ENCODE results near the gene FAM241B. TPM values are rescaled to one million over a fixed set of nuclear protein-coding genes. Genes with fewer than 3 reads are reported as not detected.

The FAM241B gene
- total RNA-seq, 1 donor from 2014 or later: 0.98 TPM

GRCh38 chr10:69651362-69651761 lies 21.3 kb downstream of the FAM241B start:
- H3K36me3 ChIP-seq: no peaks in the 10 kb centered on the region
- no peak overlapping the region for H3K4me3 ChIP-seq
- no peak for DNase-seq (ENCODE audit: extremely low spot score in 2 of 2)
- no peaks in the 10 kb centered on the region for H3K27me3 ChIP-seq
- H3K9me3 ChIP-seq: no peaks in the 10 kb centered on the region
- no peaks in the 10 kb centered on the region for H3K4me1 ChIP-seq
- H3K27ac ChIP-seq: no peak overlapping the region
- intact Hi-C loops (cut with DNase I): loop anchor here (5.0 kb wide), 1 partner anchor 266 kb away; no protein-coding TSS in a partner anchor
- TF ChIP-seq POLR2AphosphoS5 (IDR thresholded peaks at IDR 0.05; ENCODE audit: insufficient read depth in 1 of 2, low read depth in 1 of 2) (no peak), CTCF (IDR thresholded peaks at IDR 0.05) (no peak), POLR2A (IDR thresholded peaks at IDR 0.05) (no peak)

- Histone ChIP-seq H3K27me3 (no peaks in the 10 kb centered on the region), H3K27ac (no peak overlapping the region), H3K9me3 (no peaks in the 10 kb centered on the region), H3K36me3 (no peaks in the 10 kb centered on the region), H3K4me1 (no peaks in the 10 kb centered on the region), H3K4me3 (no peak overlapping the region)
- no peak for DNase-seq (ENCODE audit: extremely low spot score in 2 of 2)
- no peak for TF ChIP-seq CTCF (IDR thresholded peaks at IDR 0.05)
- no peak for TF ChIP-seq POLR2AphosphoS5 (IDR thresholded peaks at IDR 0.05; ENCODE audit: insufficient read depth in 1 of 2, low read depth in 1 of 2)
- TF ChIP-seq POLR2A (IDR thresholded peaks at IDR 0.05): no peak
- intact Hi-C loops (cut with DNase I): loop anchor here (5.0 kb wide), 1 partner anchor 265 kb away; no protein-coding TSS in a partner anchor
Observed at GRCh38 chr10:69652111-69652856, 22.2 kb downstream of the FAM241B start.

- intact Hi-C loops (cut with DNase I): loop anchor here (5.0 kb wide), 1 partner anchor 264 kb away; no protein-coding TSS in a partner anchor
- Histone ChIP-seq H3K36me3 (no peaks in the 10 kb centered on the region), H3K27ac (no peak overlapping the region), H3K27me3 (no peaks in the 10 kb centered on the region), H3K4me3 (no peak overlapping the region), H3K4me1 (no peaks in the 10 kb centered on the region), H3K9me3 (no peaks in the 10 kb centered on the region)
- TF ChIP-seq POLR2AphosphoS5 (IDR thresholded peaks at IDR 0.05; ENCODE audit: insufficient read depth in 1 of 2, low read depth in 1 of 2) (no peak), CTCF (IDR thresholded peaks at IDR 0.05) (no peak), POLR2A (IDR thresholded peaks at IDR 0.05) (no peak)
- DNase-seq (ENCODE audit: extremely low spot score in 2 of 2): no peak
Observed at GRCh38 chr10:69652857-69653199, 22.8 kb downstream of the FAM241B start.

GRCh38 chr10:69653561-69653960 lies 23.5 kb downstream of the FAM241B start:
- no peak overlapping the region for H3K27ac ChIP-seq
- TF ChIP-seq CTCF (IDR thresholded peaks at IDR 0.05) (no peak), POLR2AphosphoS5 (IDR thresholded peaks at IDR 0.05; ENCODE audit: insufficient read depth in 1 of 2, low read depth in 1 of 2) (no peak), POLR2A (IDR thresholded peaks at IDR 0.05) (no peak)
- no peaks in the 10 kb centered on the region for H3K36me3 ChIP-seq
- no peak for DNase-seq (ENCODE audit: extremely low spot score in 2 of 2)
- H3K27me3 ChIP-seq: no peaks in the 10 kb centered on the region
- intact Hi-C loops (cut with DNase I): loop anchor here (5.0 kb wide), 1 partner anchor 264 kb away; no protein-coding TSS in a partner anchor
- no peaks in the 10 kb centered on the region for H3K9me3 ChIP-seq
- H3K4me3 ChIP-seq: no peak overlapping the region
- H3K4me1 ChIP-seq: no peaks in the 10 kb centered on the region

Data from vagina (tissue), 2 donors.